HEK293 (cell line): ENCODE results near the gene JAKMIP1.

ENCODE experiments used
- CTCF ChIA-PET: fragments of 350-600 bp; formaldehyde crosslinking; extraction: SDS; loops from one replicate; lab custom pipeline; 2021; ENCODE audit warnings: antibody characterized with exemption; lab: Yijun Ruan, JAX
- POLR2A ChIA-PET: fragments of 300-600 bp; formaldehyde crosslinking; extraction: SDS; loops from one replicate; lab custom pipeline; 2020; ENCODE audit warnings: antibody characterized with exemption, inconsistent platforms; lab: Yijun Ruan, JAX
- H3K27ac ChIP-seq: fragments of 200-500 bp; sonication (Bioruptor generic); 2 replicates; pipeline ENCODE4 v1.5.1; 2014; ENCODE audit warnings: low read depth, low read length, control low read depth, inconsistent platforms; ENCODE audit errors: extremely low read depth
- H3K36me3 ChIP-seq, 2 experiments: fragments of 200-500 bp in 1 of 2; sonication (Bioruptor generic) in 1 of 2; 1 replicate in 1 of 2; 2 replicates in 1 of 2; pipeline ENCODE4 v1.5.1; 2014 to 2017; ENCODE audit warnings: inconsistent platforms in 2 of 2, low read length in 2 of 2; ENCODE audit not compliant: control insufficient read depth in 2 of 2, insufficient read depth in 1 of 2
- H3K4me1 ChIP-seq: fragments of 200-500 bp; sonication (Bioruptor generic); 2 replicates; pipeline ENCODE4 v1.5.1; 2014; ENCODE audit warnings: mild to moderate bottlenecking, low read length, inconsistent platforms; ENCODE audit not compliant: control insufficient read depth, insufficient read depth
- H3K4me3 ChIP-seq: 2 replicates; pipeline ENCODE4 v1.5.1; 2011; ENCODE audit warnings: low read depth, mild to moderate bottlenecking, control low read depth, low read length, moderate library complexity
- H3K9me3 ChIP-seq: fragments of 200-500 bp; sonication (Bioruptor generic); 2 replicates; pipeline ENCODE4 v1.5.1; 2014; ENCODE audit warnings: low read depth, low read length, inconsistent platforms; ENCODE audit not compliant: control insufficient read depth, insufficient read depth
- GFI1B ChIP-seq: fragments of 450-650 bp; formaldehyde crosslinking; IDR thresholded peaks from 2 replicates; pipeline ENCODE4 v1.5.1; 2016; ENCODE audit warnings: missing biosample characterization, missing genetic modification characterization
- GLI4 ChIP-seq: fragments of 450-650 bp; formaldehyde crosslinking; IDR thresholded peaks from 2 replicates; pipeline ENCODE4 v1.5.1; 2016; ENCODE audit warnings: missing biosample characterization, missing genetic modification characterization
- KLF8 ChIP-seq: fragments of 450-650 bp; formaldehyde crosslinking; IDR thresholded peaks from 2 replicates; pipeline ENCODE4 v1.5.1; 2016; ENCODE audit warnings: missing biosample characterization, missing genetic modification characterization
- KLF9 ChIP-seq: fragments of 450-650 bp; formaldehyde crosslinking; IDR thresholded peaks from 2 replicates; pipeline ENCODE4 v1.5.1; 2016; ENCODE audit warnings: missing biosample characterization, missing genetic modification characterization, low read depth
- OVOL3 ChIP-seq: fragments of 450-650 bp; formaldehyde crosslinking; IDR thresholded peaks from 2 replicates; pipeline ENCODE4 v1.5.1; 2016; ENCODE audit warnings: missing biosample characterization, missing genetic modification characterization
- ZBTB17 ChIP-seq: fragments of 450-650 bp; formaldehyde crosslinking; IDR thresholded peaks from 2 replicates; pipeline ENCODE4 v1.5.1; 2016; ENCODE audit warnings: missing biosample characterization, missing genetic modification characterization
- ZBTB8A ChIP-seq: fragments of 450-650 bp; formaldehyde crosslinking; IDR thresholded peaks from 2 replicates; pipeline ENCODE4 v1.5.1; 2016; ENCODE audit warnings: missing biosample characterization, missing genetic modification characterization
- ZNF112 ChIP-seq: fragments of 450-650 bp; formaldehyde crosslinking; IDR thresholded peaks from 2 replicates; pipeline ENCODE4 v1.5.0; 2017; ENCODE audit warnings: missing biosample characterization, missing genetic modification characterization
- ZNF146 ChIP-seq: fragments of 450-650 bp; formaldehyde crosslinking; IDR thresholded peaks from 2 replicates; pipeline ENCODE4 v1.5.1; 2016; ENCODE audit warnings: missing biosample characterization, missing genetic modification characterization
- ZNF148 ChIP-seq: fragments of 450-650 bp; formaldehyde crosslinking; IDR thresholded peaks from 2 replicates; pipeline ENCODE4 v1.5.0; 2017; ENCODE audit warnings: missing biosample characterization, missing genetic modification characterization, borderline replicate concordance
- ZNF292 ChIP-seq: fragments of 450-650 bp; formaldehyde crosslinking; IDR thresholded peaks from 2 replicates; pipeline ENCODE4 v1.5.1; 2016; ENCODE audit warnings: low read depth, missing biosample characterization, missing genetic modification characterization, borderline replicate concordance
- ZNF302 ChIP-seq: fragments of 450-650 bp; formaldehyde crosslinking; IDR thresholded peaks from 2 replicates; pipeline ENCODE4 v1.5.1; 2016; ENCODE audit warnings: missing biosample characterization, missing genetic modification characterization, low read depth
- ZNF335 ChIP-seq: fragments of 450-650 bp; formaldehyde crosslinking; conservative IDR thresholded peaks from 2 replicates; pipeline ENCODE4 v1.5.1; 2016; ENCODE audit warnings: missing biosample characterization, missing genetic modification characterization
- ZNF423 ChIP-seq: fragments of 450-650 bp; formaldehyde crosslinking; IDR thresholded peaks from 2 replicates; pipeline ENCODE4 v1.5.1; 2016; ENCODE audit warnings: missing biosample characterization, missing genetic modification characterization
- ZNF513 ChIP-seq: fragments of 450-650 bp; IDR thresholded peaks from 2 replicates; pipeline ENCODE4 v1.5.1; 2018; ENCODE audit warnings: missing biosample characterization, missing genetic modification characterization
- ZNF530 ChIP-seq: fragments of 450-650 bp; formaldehyde crosslinking; IDR thresholded peaks from 2 replicates; pipeline ENCODE4 v1.5.1; 2016; ENCODE audit warnings: low read depth, missing biosample characterization, missing genetic modification characterization
- ZNF571 ChIP-seq: fragments of 450-650 bp; formaldehyde crosslinking; IDR thresholded peaks from 2 replicates; pipeline ENCODE4 v1.5.0; 2017; ENCODE audit warnings: missing biosample characterization, missing genetic modification characterization
- TF ChIP-seq, protein P1 (sequence below): fragments of 450-650 bp; formaldehyde crosslinking; IDR thresholded peaks from 2 replicates; pipeline ENCODE4 v1.5.1; 2016; ENCODE audit warnings: missing biosample characterization, missing genetic modification characterization
- TF ChIP-seq, protein P2 (sequence below): fragments of 450-650 bp; formaldehyde crosslinking; IDR thresholded peaks from 2 replicates; pipeline ENCODE4 v1.5.1; 2016; ENCODE audit warnings: missing biosample characterization, missing genetic modification characterization

Gene JAKMIP1

DNA sequence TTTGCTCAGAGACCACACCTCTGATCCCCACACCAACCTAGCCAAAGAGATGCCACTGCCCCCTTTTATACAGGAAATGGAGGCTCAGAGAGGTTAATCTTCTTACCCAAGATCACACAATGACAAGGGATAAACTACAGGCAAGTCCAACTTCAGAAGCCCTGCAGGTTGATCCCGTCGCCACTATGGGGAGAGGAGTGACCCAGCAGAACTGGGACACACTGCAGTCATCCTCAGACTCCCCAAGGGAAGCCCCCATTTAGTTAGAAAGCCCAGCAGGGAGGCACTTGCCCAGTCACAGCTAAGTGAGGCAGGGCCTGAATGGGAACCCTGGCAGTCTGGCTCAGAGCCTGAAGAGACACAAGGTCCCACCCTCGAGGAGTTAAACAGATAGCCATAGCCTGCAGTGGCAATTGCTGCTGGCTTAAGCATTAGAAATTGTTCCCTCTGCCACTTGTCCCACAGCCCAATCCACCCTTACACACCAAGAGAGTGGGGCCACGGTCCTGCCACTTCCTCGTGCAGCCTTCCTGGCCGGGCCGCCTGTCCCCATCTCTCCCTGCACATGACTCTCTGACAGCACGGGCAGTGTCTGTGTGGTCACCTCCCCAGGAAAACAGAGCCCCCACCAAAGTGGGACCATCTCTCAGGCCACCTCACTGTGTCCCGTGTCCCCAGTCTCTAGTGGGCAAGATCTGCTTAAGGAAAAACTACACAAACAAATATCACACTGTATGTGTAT lies 2.7 kb downstream of the JAKMIP1 start:
- TF ChIP-seq ZNF146 (no peak), ZBTB8A (tag by site-specific recombination) (no peak), ZNF112 (tag by site-specific recombination) (no peak), ZNF571 (no peak), OVOL3 (tag by site-specific recombination) (no peak), ZBTB17 (no peak), KLF8 (no peak), ZNF335 (tag by site-specific recombination) (no peak), ZNF302 (no peak), GLI4 (tag by site-specific recombination) (no peak), KLF9 (tag by site-specific recombination) (no peak), ZNF423 (tag by site-specific recombination) (no peak), ZNF292 (tag by site-specific recombination) (no peak), ZNF513 (tag by site-specific recombination) (no peak), GFI1B (no peak), ZNF530 (tag by site-specific recombination) (no peak), ZNF148 (tag by site-specific recombination) (no peak)
- TF ChIP-seq, protein P1, sequence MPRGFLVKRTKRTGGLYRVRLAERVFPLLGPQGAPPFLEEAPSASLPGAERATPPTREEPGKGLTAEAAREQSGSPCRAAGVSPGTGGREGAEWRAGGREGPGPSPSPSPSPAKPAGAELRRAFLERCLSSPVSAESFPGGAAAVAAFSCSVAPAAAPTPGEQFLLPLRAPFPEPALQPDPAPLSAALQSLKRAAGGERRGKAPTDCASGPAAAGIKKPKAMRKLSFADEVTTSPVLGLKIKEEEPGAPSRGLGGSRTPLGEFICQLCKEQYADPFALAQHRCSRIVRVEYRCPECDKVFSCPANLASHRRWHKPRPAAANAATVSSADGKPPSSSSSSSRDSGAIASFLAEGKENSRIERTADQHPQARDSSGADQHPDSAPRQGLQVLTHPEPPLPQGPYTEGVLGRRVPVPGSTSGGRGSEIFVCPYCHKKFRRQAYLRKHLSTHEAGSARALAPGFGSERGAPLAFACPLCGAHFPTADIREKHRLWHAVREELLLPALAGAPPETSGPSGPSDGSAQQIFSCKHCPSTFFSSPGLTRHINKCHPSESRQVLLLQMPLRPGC: no peak
- TF ChIP-seq, protein P2, sequence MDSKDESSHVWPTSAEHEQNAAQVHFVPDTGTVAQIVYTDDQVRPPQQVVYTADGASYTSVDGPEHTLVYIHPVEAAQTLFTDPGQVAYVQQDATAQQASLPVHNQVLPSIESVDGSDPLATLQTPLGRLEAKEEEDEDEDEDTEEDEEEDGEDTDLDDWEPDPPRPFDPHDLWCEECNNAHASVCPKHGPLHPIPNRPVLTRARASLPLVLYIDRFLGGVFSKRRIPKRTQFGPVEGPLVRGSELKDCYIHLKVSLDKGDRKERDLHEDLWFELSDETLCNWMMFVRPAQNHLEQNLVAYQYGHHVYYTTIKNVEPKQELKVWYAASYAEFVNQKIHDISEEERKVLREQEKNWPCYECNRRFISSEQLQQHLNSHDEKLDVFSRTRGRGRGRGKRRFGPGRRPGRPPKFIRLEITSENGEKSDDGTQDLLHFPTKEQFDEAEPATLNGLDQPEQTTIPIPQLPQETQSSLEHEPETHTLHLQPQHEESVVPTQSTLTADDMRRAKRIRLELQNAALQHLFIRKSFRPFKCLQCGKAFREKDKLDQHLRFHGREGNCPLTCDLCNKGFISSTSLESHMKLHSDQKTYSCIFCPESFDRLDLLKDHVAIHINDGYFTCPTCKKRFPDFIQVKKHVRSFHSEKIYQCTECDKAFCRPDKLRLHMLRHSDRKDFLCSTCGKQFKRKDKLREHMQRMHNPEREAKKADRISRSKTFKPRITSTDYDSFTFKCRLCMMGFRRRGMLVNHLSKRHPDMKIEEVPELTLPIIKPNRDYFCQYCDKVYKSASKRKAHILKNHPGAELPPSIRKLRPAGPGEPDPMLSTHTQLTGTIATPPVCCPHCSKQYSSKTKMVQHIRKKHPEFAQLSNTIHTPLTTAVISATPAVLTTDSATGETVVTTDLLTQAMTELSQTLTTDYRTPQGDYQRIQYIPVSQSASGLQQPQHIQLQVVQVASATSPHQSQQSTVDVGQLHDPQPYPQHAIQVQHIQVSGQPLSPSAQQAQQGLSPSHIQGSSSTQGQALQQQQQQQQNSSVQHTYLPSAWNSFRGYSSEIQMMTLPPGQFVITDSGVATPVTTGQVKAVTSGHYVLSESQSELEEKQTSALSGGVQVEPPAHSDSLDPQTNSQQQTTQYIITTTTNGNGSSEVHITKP (tag by site-specific recombination): no peak
- H3K9me3 ChIP-seq: no peaks in the 10 kb centered on the region
- no peak overlapping the region for H3K27ac ChIP-seq
- no peak overlapping the region for H3K4me3 ChIP-seq
- POLR2A ChIA-PET: no interaction called here
- CTCF ChIA-PET: no interaction called here
- no peaks in the 10 kb centered on the region for H3K36me3 ChIP-seq
- H3K4me1 ChIP-seq: no peaks in the 10 kb centered on the region
